ENCODE data around the gene SCP2.

DNA sequence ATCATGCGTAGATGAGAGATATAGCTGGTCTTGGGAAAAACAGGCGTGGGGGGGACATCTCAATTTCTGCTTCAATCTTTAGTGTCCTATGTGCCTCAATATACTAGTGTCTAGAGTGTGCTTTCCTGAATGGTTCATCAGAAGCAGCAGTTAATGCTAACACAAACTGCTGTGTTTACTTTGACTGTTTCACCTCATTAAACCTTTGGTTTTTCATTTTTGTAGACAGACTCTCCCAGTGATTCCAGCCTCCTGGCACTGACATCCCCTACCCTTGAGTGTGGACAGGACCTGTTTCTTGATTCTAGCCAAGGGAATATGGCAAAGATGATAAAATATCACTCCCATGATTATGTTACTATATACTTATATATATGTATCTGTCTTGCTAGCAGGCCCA, 46.9 kb upstream of the SCP2 start:
- TF ChIP-seq, protein P1, sequence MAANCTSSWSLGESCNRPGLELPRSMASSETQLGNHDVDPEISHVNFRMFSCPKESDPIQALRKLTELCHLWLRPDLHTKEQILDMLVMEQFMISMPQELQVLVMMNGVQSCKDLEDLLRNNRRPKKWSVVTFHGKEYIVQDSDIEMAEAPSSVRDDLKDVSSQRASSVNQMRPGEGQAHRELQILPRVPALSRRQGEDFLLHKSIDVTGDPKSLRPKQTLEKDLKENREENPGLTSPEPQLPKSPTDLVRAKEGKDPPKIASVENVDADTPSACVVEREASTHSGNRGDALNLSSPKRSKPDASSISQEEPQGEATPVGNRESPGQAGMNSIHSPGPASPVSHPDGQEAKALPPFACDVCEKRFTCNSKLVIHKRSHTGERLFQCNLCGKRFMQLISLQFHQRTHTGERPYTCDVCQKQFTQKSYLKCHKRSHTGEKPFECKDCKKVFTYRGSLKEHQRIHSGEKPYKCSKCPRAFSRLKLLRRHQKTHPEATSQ (tag by site-specific recombination; IDR thresholded peaks at IDR 0.05), result no peak
- TF ChIP-seq, protein P2, sequence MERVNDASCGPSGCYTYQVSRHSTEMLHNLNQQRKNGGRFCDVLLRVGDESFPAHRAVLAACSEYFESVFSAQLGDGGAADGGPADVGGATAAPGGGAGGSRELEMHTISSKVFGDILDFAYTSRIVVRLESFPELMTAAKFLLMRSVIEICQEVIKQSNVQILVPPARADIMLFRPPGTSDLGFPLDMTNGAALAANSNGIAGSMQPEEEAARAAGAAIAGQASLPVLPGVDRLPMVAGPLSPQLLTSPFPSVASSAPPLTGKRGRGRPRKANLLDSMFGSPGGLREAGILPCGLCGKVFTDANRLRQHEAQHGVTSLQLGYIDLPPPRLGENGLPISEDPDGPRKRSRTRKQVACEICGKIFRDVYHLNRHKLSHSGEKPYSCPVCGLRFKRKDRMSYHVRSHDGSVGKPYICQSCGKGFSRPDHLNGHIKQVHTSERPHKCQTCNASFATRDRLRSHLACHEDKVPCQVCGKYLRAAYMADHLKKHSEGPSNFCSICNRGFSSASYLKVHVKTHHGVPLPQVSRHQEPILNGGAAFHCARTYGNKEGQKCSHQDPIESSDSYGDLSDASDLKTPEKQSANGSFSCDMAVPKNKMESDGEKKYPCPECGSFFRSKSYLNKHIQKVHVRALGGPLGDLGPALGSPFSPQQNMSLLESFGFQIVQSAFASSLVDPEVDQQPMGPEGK (tag by site-specific recombination; IDR thresholded peaks at IDR 0.05), result no peak
- no peak for TF ChIP-seq ZNF366 (tag by site-specific recombination; conservative IDR thresholded peaks at IDR 0.05)
- TF ChIP-seq, protein P3, sequence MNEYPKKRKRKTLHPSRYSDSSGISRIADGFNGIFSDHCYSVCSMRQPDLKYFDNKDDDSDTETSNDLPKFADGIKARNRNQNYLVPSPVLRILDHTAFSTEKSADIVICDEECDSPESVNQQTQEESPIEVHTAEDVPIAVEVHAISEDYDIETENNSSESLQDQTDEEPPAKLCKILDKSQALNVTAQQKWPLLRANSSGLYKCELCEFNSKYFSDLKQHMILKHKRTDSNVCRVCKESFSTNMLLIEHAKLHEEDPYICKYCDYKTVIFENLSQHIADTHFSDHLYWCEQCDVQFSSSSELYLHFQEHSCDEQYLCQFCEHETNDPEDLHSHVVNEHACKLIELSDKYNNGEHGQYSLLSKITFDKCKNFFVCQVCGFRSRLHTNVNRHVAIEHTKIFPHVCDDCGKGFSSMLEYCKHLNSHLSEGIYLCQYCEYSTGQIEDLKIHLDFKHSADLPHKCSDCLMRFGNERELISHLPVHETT (tag by site-specific recombination; IDR thresholded peaks at IDR 0.05), result no peak
- TF ChIP-seq, protein P4, sequence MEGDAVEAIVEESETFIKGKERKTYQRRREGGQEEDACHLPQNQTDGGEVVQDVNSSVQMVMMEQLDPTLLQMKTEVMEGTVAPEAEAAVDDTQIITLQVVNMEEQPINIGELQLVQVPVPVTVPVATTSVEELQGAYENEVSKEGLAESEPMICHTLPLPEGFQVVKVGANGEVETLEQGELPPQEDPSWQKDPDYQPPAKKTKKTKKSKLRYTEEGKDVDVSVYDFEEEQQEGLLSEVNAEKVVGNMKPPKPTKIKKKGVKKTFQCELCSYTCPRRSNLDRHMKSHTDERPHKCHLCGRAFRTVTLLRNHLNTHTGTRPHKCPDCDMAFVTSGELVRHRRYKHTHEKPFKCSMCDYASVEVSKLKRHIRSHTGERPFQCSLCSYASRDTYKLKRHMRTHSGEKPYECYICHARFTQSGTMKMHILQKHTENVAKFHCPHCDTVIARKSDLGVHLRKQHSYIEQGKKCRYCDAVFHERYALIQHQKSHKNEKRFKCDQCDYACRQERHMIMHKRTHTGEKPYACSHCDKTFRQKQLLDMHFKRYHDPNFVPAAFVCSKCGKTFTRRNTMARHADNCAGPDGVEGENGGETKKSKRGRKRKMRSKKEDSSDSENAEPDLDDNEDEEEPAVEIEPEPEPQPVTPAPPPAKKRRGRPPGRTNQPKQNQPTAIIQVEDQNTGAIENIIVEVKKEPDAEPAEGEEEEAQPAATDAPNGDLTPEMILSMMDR (tag by site-specific recombination; IDR thresholded peaks at IDR 0.05), result no peak
- no peak for TF ChIP-seq TCF7L2 (IDR thresholded peaks at IDR 0.05; ENCODE audit: borderline replicate concordance, low read depth, low read length)
